Motor neuron (in vitro differentiated cells): ENCODE data around the gene GPS1. TPM values are rescaled to one million over a fixed set of nuclear protein-coding genes. Genes with fewer than 3 reads are reported as not detected.

ENCODE experiments used
- ATAC-seq, 8 experiments: fragments of 200-7000 bp; cut with Tn5 transposase; replicated peaks in 6 of 8; 2 replicates each; pipeline ENCODE4 v1.8.0; 2021; ENCODE audit warnings: mild to moderate bottlenecking in 8 of 8, moderate library complexity in 8 of 8
- H3K27ac ChIP-seq, 2 donors: fragments of 250-450 bp; sonication (Bioruptor Pico); 2 replicates each; pipeline ENCODE4 v1.9.0; 2021; ENCODE audit warnings: antibody characterized with exemption in 2 of 2, mild to moderate bottlenecking in 2 of 2, moderate library complexity in 1 of 2
- H3K4me1 ChIP-seq, 2 donors: fragments of 250-450 bp; sonication (Bioruptor Pico); replicated peaks in 1 of 2; 2 replicates each; pipeline ENCODE4 v1.6.1; 2021; ENCODE audit warnings: antibody characterized with exemption in 2 of 2, mild to moderate bottlenecking in 2 of 2, moderate library complexity in 1 of 2
- H3K4me3 ChIP-seq, 5 donors: fragments of 250-450 bp; sonication (Bioruptor Pico); 2 replicates each; pipeline ENCODE4 v1.9.0; 2021; ENCODE audit warnings: antibody characterized with exemption in 5 of 5, mild to moderate bottlenecking in 5 of 5, moderate library complexity in 4 of 5
- WGBS, 10 experiments: fragments of 450-650 bp; shearing (Covaris generic); methylation state at CpG; one replicate each; pipeline ENCODE4 v1.0.0; 2022; 5-methylcytosine and 5-hydroxymethylcytosine counted together
- in situ Hi-C, 9 experiments: fragments of 400-800 bp; cut with MboI; loops; one replicate each; pipeline ENCODE4 v1.15.0; 2021; ENCODE audit warnings: low sequenced_read_pairs in 9 of 9, low pct_unique_long_range_greater_than_20kb in 2 of 9; ENCODE audit not compliant: unreplicated experiment in 9 of 9
- total RNA-seq, 8 experiments: library from RNA; unstranded; fragments of 300-600 nt; gene quantifications; 2 replicates each; pipeline versions ENCODE4 v1.2.3 to v1.2.4, GENCODE V29; 2022

GPS1 gene
- total RNA-seq, 8 experiments from 2014 or later: 54.6 to 97.9 (median 78.2) TPM

DNA sequence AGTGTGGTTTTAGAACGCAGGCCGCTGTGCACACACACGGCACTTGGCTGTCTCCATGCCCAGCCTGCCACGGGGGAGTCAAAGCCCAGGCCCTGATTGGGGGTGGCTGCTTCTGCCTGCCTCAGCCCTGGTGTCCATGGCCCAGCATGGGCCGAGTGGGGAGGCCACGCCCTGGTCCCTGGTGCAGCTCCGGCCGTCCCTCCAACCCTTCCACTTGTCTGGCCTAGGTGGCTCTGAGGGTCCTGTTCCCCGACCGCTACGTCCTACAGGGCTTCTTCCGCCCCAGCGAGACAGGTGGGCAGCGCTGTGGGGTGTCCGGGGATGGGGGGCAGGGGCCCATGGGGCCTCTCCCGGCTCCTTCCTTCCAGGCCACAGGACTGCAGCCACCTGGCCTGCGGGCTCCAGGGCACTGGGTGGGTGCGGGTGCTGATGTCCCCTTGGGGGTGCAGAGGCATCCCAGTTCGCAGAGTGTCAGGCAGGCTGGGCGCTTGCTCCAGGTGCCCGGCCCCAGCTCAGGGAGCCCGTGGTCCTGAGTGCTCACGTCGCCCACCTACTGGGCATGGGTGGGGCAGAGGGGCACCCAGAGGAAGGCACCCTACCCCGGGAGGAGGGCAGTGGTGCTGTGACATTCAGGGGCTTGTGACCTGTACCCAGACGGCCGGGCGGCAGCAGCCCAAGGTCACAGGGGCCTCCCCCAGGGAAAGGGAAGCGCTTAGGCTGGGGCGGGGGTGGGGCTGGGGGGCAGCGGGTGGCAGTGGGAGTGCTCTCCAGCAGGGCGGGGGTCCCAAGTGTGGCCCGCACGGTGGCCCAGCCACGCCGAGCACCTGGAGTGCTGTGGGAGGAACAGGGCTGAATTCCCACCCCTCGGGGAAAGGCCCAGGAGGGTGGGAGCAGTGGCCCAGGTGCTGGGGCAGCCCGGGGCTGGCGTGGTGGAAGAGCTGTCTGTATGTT, 40.8 kb upstream of the GPS1 start:
- 67 to 100% (median 75%) methylated on average over 2 to 5 of the region's 39 CpGs; no CpG with 5 or more reads in 6 of the 10 experiments for WGBS, 10 experiments
- in situ Hi-C loops: no loop called here
- no peak overlapping the region for H3K27ac ChIP-seq
- ATAC-seq: no peak
- peaks cover 13 to 32% of the 10 kb centered on the region in 2 donors for H3K4me1 ChIP-seq
- H3K4me3 ChIP-seq: no peak overlapping the region

DNA sequence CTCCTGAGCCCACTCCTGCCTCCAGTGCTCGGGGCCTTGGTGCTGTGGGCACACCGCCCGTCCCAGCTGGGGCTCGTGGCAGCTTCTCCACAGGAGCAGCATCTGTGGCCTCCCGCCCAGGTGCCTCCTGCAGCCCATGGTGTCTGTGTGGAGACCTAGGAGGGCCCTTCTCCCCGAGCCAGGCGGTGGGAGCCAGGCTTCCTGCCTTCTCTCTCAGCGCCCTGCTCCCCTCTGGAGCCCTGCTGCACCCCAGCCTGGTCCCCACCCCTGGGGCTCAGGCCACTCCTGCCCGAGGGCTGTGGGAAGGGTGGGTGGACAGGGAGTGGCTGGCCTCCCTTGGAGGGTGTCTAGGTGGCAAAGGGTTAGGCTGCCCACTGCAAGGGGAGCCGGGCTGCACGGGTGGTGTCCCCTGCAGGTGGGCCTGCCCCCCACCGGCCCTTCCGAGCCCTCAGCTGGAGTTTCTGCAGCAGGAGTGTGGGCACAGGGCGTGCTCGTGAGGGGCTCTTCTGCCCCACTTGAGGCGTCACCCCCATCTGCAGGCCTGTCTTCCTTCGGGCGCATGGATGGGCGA, 40.0 kb upstream of the GPS1 start:
- ATAC-seq: no peak
- in situ Hi-C loops: no loop called here
- 75 to 100% (median 100%) methylated on average over 1 to 5 of the region's 19 CpGs; no CpG with 5 or more reads in 7 of the 10 experiments for WGBS, 10 experiments
- no peak overlapping the region for H3K4me3 ChIP-seq
- H3K27ac ChIP-seq: no peak overlapping the region
- H3K4me1 ChIP-seq: peaks cover 13 to 29% of the 10 kb centered on the region in 2 donors

DNA sequence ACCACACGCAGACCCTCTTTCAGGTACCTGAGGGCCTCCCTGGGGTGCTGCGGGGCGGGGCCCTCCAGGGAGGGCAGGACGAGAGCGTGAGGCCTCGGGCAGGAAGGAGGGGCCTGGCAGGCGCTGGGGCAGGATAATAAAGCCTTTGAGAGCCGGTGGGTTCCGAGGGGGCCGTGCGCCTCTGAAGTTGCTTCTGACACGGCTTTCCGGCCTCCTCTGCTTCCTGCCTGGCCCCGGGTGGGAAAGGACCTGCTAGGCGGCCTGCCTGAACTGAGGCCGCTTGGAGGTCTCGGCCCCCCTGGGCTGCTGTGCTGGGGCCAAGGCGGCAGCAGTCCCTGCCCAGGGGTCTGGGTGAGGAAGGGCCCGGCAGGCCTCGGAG, 39.4 kb upstream of the GPS1 start:
- peak in 2 of 8 experiments; percentile 0 to 3 for ATAC-seq
- in situ Hi-C loops: no loop called here
- H3K4me3 ChIP-seq: no peak overlapping the region

DNA sequence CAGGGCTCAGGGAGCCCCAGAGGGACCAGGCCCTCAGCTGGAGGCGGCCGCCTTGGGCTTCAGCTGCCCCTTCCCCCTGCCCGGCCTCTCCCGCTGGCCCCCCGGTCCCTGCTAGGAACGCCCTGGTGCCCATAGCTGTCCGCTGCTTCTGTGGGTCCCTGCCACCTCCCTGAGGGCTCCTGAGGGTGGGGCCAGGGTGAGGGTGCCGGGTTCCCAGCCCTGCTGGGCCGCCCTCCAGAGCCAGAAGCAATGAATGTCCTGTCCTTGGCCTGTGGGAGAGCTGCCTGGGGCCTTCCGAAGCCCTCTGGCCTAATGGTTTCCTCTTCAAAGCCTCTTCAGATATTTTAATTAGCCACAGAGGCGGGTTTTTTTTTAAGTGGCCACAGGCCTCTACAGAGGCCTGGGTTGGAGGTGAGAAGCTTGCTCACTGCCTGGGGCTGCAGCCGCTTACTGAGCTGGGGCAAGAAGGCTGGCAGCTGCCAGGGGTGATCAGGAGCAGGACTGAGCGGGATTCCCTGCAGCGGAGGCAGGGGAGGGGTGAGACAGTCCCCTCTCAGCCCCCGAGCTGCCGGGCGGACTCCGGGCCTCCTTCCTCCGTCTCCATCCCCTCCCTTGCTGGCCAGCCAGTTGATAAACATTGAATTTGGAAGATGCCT, 38.9 kb upstream of the GPS1 start:
- Histone ChIP-seq H3K4me3 (no peak overlapping the region), H3K27ac (peak overlapping the region; percentile 7 to 49), H3K4me1 (peaks cover 13 to 25% of the 10 kb centered on the region in 2 donors)
- ATAC-seq: peak; percentile 30 to 60 (median 50)
- in situ Hi-C loops: no loop called here
- WGBS, 10 experiments: 40 to 90% (median 81%) methylated on average over 1 to 5 of the region's 19 CpGs; no CpG with 5 or more reads in 4 of the 10 experiments

More for the DNA sequence above, 39.4 kb upstream of the GPS1 start:
- Histone ChIP-seq H3K4me1 (peaks cover 13 to 25% of the 10 kb centered on the region in 2 donors), H3K27ac (peak overlapping the region; percentile 7 to 49)
- 26 to 80% methylated on average over 4 to 7 of the region's 20 CpGs; no CpG with 5 or more reads in 8 of the 10 experiments for WGBS, 10 experiments

DNA sequence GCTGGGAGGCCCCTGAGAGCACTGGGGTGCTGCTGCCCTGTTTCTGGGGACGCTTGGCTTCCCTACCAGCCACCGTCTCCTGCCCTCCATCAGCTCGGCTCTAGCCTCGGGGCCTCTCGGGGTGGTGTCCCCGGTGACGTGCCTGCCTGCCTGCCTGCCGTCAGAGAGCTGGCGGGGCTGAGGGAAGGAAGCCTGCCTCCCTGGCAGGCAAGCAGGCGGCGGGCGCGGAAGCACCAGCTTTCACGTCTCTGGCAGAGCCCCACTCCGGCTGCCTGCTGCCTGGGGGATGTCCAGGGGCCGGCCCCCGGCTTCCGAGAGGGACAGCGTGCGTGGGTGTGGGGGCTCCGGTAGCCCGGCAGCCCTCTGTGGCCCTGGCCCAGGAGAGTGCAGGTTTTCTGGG, 38.4 kb upstream of the GPS1 start:
- no peak overlapping the region for H3K27ac ChIP-seq
- WGBS, 10 experiments: 62% methylated on average over 6 of the region's 22 CpGs; no CpG with 5 or more reads in 9 of the 10 experiments
- no peak overlapping the region for H3K4me3 ChIP-seq
- H3K4me1 ChIP-seq: peaks cover 13 to 24% of the 10 kb centered on the region in 2 donors
- in situ Hi-C loops: no loop called here
- ATAC-seq: peak in 2 of 8 experiments; percentile 3 to 53

DNA sequence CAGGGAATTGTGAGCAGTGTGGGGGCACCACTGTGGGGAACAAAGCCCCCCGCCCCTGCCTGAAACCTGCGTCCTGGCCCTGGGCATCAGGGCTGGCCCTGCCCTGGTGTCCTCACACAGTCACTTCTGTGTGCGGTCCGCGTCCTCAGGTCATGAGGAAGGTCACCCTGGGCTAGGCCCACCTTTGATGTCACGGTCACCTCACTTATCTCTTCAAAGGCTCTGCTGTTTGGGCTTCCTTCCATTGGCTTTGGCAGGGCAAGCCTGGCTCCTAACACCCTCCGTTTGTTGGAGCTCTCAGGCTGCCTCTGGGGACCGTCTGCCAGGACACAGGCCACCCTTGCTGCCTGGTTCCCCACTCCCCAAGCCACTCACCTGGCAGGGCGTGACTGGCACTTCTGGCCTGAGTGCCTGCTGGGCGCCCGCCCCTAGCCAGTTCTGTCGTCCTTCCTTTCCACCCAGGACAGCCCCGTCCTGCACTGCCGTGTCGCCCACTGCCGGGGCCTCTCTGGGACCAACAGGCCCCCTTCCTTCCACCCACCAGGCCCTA, 37.9 kb upstream of the GPS1 start:
- 50 to 100% (median 89%) methylated on average over 1 to 6 of the region's 16 CpGs; no CpG with 5 or more reads in 7 of the 10 experiments for WGBS, 10 experiments
- no peak for ATAC-seq
- peaks cover 13 to 21% of the 10 kb centered on the region in 2 donors for H3K4me1 ChIP-seq
- H3K27ac ChIP-seq: no peak overlapping the region
- in situ Hi-C loops: no loop called here
- no peak overlapping the region for H3K4me3 ChIP-seq

DNA sequence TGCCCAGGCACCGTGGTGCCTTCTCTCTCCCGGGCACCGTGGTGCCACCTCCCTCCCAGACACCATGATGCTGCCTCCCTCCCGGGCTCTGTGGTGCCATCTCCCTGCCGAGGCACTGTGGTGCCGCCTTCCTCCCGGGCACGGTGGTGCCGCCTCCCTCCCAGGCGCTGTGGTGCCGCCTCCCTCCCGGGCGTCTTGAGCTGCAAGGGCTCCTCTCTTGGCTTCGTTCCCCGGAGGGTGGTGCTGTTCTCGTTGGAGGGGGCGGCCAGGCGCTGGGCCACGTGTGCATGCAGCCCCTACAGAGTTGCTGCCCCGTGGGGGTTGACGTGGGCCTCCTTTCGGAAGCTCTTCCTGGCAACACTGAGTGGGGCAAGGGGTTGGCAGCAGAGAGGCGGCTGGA, 37.3 kb upstream of the GPS1 start:
- H3K4me3 ChIP-seq: no peak overlapping the region
- in situ Hi-C loops: no loop called here
- no peak overlapping the region for H3K27ac ChIP-seq
- peak in 1 of 8 experiments; percentile 18 for ATAC-seq
- WGBS, 10 experiments: no CpG with 5 or more reads among the region's 23 CpGs
- peaks cover 13 to 21% of the 10 kb centered on the region in 2 donors for H3K4me1 ChIP-seq

DNA sequence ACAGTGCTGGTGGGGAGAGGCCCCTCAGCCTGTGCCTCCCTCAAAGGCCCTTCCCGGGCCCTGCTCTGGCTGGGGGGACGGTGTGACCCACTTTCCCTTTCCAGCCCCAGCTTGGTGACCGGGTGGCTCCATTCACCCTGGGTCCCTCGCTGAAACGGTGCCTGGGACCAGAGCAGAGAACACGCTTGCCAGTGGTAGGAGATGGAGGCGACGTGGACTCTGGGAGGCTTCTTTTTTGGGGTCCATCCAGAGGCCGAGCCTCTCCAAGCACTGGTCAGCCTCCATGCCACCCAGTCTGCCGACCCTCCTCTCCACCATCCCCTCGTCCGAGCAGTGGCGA, 36.8 kb upstream of the GPS1 start:
- in situ Hi-C loops: no loop called here
- ATAC-seq: no peak
- Histone ChIP-seq H3K27ac (no peak overlapping the region), H3K4me1 (peaks cover 13 to 21% of the 10 kb centered on the region in 2 donors), H3K4me3 (no peak overlapping the region)
- WGBS, 10 experiments: 61 to 100% (median 83%) methylated on average over 1 to 3 of the region's 13 CpGs; no CpG with 5 or more reads in 7 of the 10 experiments

DNA sequence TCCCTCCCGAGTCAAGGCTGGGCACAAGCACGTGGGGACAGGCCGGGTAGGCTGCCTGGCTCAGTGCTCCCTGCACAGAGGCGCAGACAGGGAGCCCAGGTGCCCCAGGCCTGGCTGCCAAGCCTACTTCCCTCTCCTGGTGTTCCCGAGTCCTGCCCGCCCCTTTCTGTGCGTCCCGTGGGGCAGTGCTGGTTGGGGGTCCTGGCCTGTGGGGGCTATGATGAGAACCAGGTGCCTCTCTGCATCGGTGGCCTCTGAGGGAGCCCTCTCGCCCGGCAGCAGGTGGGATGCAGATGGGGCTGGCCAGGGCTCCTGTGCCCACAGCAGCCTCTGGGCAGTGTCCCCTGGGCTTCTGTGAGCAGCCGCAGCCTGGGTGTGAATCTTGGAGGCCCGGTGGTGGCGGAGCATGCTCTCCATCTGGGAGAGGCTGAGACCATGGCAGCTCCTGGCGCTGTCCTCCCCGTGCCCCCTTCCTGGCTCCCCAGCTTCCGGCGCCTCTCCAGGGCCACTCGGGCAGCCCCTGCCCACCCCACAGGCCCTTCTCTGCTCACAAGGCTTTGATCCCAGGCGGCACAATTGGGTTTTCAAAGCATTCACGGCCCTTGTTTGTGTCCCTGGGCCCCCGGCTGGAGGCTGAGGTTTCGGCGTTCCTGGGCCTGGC, 36.3 kb upstream of the GPS1 start:
- no peak overlapping the region for H3K4me3 ChIP-seq
- in situ Hi-C loops: no loop called here
- 73% methylated on average over 3 of the region's 24 CpGs; no CpG with 5 or more reads in 9 of the 10 experiments for WGBS, 10 experiments

DNA sequence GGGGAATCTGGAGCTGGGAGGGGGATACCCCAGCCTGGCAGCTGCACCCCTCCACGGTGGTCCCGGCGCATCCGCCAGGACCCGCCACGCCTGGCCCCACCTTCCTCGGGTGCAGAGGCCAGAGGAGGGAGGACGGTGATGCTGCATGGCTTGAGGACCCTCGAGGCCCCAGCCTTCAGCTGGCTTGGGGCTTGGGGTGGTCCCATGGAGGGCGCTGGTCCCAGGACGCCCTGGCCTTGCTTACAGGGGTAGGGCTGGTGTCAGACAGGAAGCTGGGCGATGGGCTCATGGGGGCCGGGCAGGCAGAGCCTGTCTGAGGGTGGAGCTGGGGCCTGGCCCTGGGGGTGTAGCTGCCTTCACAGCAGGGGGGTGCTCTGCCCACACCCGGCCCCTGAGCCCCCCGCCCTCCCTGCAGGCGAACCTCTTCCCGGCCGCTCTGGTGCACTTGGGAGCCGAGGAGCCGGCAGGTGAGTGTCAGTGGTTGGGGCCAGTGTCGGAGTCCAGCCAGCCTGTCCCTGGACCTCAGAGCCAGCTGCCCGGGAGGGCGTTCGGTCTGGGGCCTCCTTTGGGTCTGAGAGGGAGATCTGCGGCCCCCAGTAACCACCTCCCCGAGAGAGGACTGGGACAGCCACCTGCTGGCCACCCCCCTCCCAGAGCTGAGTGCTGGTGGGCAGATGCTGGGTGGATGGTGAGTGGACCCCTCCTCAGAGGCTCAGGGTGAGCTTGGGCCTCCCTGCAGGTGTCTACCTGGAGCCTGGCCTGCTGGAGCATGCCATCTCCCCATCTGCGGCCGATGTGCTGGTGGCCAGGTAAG, 35.4 kb upstream of the GPS1 start:
- Histone ChIP-seq H3K27ac (no peak overlapping the region), H3K4me1 (peaks cover 14 to 22% of the 10 kb centered on the region in 2 donors), H3K4me3 (no peak overlapping the region)
- in situ Hi-C loops: no loop called here
- ATAC-seq: no peak
- WGBS, 10 experiments: 0% methylated on average over 1 of the region's 28 CpGs; no CpG with 5 or more reads in 9 of the 10 experiments

More for the DNA sequence above, 36.3 kb upstream of the GPS1 start:
- Histone ChIP-seq H3K27ac (no peak overlapping the region), H3K4me1 (peaks cover 13 to 21% of the 10 kb centered on the region in 2 donors)
- peak in 4 of 8 experiments; percentile 7 to 23 (median 10) for ATAC-seq

DNA sequence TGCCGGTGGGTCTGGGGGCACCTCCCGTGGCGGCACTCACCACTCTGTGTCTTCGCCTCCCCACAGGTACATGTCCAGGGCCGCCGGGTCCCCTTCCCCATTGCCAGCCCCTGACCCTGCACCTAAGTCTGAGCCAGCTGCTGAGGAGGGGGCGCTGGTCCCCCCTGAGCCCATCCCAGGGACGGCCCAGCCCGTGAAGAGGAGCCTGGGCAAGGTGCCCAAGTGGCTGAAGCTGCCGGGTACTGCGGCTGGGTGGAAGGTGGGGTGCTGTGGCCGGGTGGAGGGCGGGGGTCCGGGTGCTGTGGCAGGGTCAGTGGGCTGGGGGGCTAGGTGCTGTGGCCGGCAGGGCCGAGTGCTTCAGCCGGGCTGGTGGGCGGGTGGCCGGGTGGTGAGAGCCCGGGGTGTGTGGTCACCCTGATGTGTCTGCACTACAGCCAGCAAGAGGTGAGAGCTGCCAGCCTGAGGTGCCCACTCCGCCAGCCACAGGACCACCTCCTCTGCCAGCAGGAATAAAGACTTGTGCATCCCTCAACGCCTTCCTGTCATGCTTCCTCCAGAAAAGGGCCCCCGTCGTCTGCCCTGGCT, 34.7 kb upstream of the GPS1 start:
- WGBS, 10 experiments: 100% methylated on average over 1 of the region's 24 CpGs; no CpG with 5 or more reads in 8 of the 10 experiments
- no peak for ATAC-seq
- in situ Hi-C loops: no loop called here
- Histone ChIP-seq H3K27ac (no peak overlapping the region), H3K4me1 (peaks cover 21 to 28% of the 10 kb centered on the region in 2 donors), H3K4me3 (no peak overlapping the region)
